IMR-90 (cell line): ENCODE data around the gene SGPL1.

ENCODE experiments used
- BHLHE40 ChIP-seq: fragments of 150-350 bp; IDR thresholded peaks from 2 replicates; pipeline ENCODE4 v1.6.1; 2016; ENCODE audit warnings: mild to moderate bottlenecking, low read depth, low read length
- CTCF ChIP-seq: conservative IDR thresholded peaks from 2 replicates; pipeline ENCODE4 v1.5.1; 2012; ENCODE audit warnings: mild to moderate bottlenecking, low read depth, low read length, improper control_type of control experiment
- MAFK ChIP-seq: IDR thresholded peaks from 2 replicates; pipeline ENCODE4 v1.6.1; 2012; ENCODE audit warnings: low read depth, low read length, improper control_type of control experiment
- MXI1 ChIP-seq: IDR thresholded peaks from 2 replicates; pipeline ENCODE4 v1.6.1; 2012; ENCODE audit warnings: low read depth, mild to moderate bottlenecking, low read length, moderate library complexity, borderline replicate concordance
- POLR2A ChIP-seq: IDR thresholded peaks from 2 replicates; pipeline ENCODE4 v1.6.1; 2012; ENCODE audit warnings: mild to moderate bottlenecking, low read depth, low read length
- RAD21 ChIP-seq: IDR thresholded peaks from 2 replicates; pipeline ENCODE4 v1.6.1; 2012; ENCODE audit warnings: low read length, improper control_type of control experiment
- USF2 ChIP-seq: fragments of 150-350 bp; IDR thresholded peaks from 2 replicates; pipeline ENCODE4 v1.6.1; 2017; ENCODE audit warnings: mild to moderate bottlenecking, antibody characterized with exemption, low read length, low read depth

- TF ChIP-seq RAD21 (no peak), CTCF (no peak), MXI1 (no peak), BHLHE40 (no peak), USF2 (no peak), MAFK (no peak), POLR2A (no peak)
Observed at GRCh38 chr10:70811881-70812280, 3.9 kb upstream of the SGPL1 start.
